A673 (cell line): ENCODE data around the gene MYEOV. TPM values are rescaled to one million over a fixed set of nuclear protein-coding genes. Genes with fewer than 3 reads are reported as not detected.

Experiments
- BruUV-seq: library from RNA; stranded (reverse); fragments of 400-500 nt; replicated peaks from 2 replicates; lab custom pipeline; 2021; lab: Mats Ljungman, UMichigan
- CTCF ChIA-PET: fragments of 300-600 bp; sonication (Branson Sonifier 250); formaldehyde crosslinking; loops from one replicate; lab custom pipeline; 2022; ENCODE audit warnings: antibody characterized with exemption; lab: Charles Lee
- POLR2A ChIA-PET: fragments of 300-600 bp; sonication (Branson Sonifier 250); formaldehyde crosslinking; loops from one replicate; lab custom pipeline; 2022; ENCODE audit warnings: antibody characterized with exemption; ENCODE audit not compliant: low non-redundant PET; lab: Charles Lee
- DNase-seq: peaks from one replicate; pipeline ENCODE4 v3.0.0-alpha.2; 2015; ENCODE audit warnings: low spot score
- H3K27ac ChIP-seq: fragments of 200-600 bp; sonication (generic); 2 replicates; pipeline ENCODE4 v1.5.1; 2016; ENCODE audit warnings: mixed run types, low read depth, mild to moderate bottlenecking, mixed read lengths, antibody characterized with exemption, low read length; ENCODE audit not compliant: poor library complexity, severe bottlenecking
- H3K27me3 ChIP-seq: fragments of 200-600 bp; sonication (generic); replicated peaks from 2 replicates; pipeline ENCODE4 v1.6.1; 2017; ENCODE audit warnings: mixed run types, low read depth, mild to moderate bottlenecking, mixed read lengths, antibody characterized with exemption, low read length; ENCODE audit not compliant: insufficient read depth, poor library complexity
- H3K36me3 ChIP-seq: fragments of 200-600 bp; sonication (generic); 2 replicates; pipeline ENCODE4 v1.6.1; 2016; ENCODE audit warnings: mixed run types, mild to moderate bottlenecking, mixed read lengths, antibody characterized with exemption, low read length; ENCODE audit not compliant: insufficient read depth, poor library complexity, severe bottlenecking
- H3K4me1 ChIP-seq: fragments of 200-600 bp; sonication (generic); 2 replicates; pipeline ENCODE4 v1.6.1; 2017; ENCODE audit warnings: mixed run types, mild to moderate bottlenecking, mixed read lengths, antibody characterized with exemption, low read length; ENCODE audit not compliant: insufficient read depth, poor library complexity, severe bottlenecking
- H3K4me3 ChIP-seq: fragments of 200-600 bp; sonication (generic); 2 replicates; pipeline ENCODE4 v1.5.1; 2016; ENCODE audit warnings: low read depth, mixed run types, mild to moderate bottlenecking, mixed read lengths, low read length; ENCODE audit not compliant: poor library complexity, severe bottlenecking
- H3K9me3 ChIP-seq: fragments of 200-600 bp; sonication (generic); 2 replicates; pipeline ENCODE4 v1.6.1; 2016; ENCODE audit warnings: mixed run types, low read depth, mild to moderate bottlenecking, mixed read lengths, antibody characterized with exemption, low read length; ENCODE audit not compliant: poor library complexity, severe bottlenecking
- CTCF ChIP-seq: fragments of 300-800, 200-600 bp; sonication (generic); conservative IDR thresholded peaks from 2 replicates; pipeline ENCODE4 v1.5.1; 2017; ENCODE audit warnings: low read depth, mild to moderate bottlenecking, antibody characterized with exemption, low read length, moderate library complexity, mixed read lengths
- EZH2 ChIP-seq: fragments of 200-600 bp; sonication (generic); IDR thresholded peaks from 2 replicates; pipeline ENCODE4 v1.6.1; 2017; ENCODE audit warnings: borderline replicate concordance, low read depth, mild to moderate bottlenecking, mixed read lengths, antibody characterized with exemption, low read length; ENCODE audit not compliant: poor library complexity, severe bottlenecking
- intact Hi-C: fragments of 100-400 bp; cut with micrococcal nuclease; formaldehyde crosslinking; loops from one replicate; pipeline ENCODE4 v1.10.0; 2022; ENCODE audit not compliant: unreplicated experiment
- total RNA-seq: library from RNA; stranded (reverse); gene quantifications from 2 replicates; pipeline ENCODE4 v1.2.3, GENCODE V29; 2021

The MYEOV gene
- total RNA-seq, 1 experiment from 2014 or later, result 174 TPM

- Histone ChIP-seq H3K4me1 (peaks cover 43% of the 10 kb centered on the region), H3K36me3 (peaks cover 45% of the 10 kb centered on the region), H3K27me3 (no peaks in the 10 kb centered on the region), H3K4me3 (no peak overlapping the region), H3K9me3 (no peaks in the 10 kb centered on the region), H3K27ac (peak overlapping the region; percentile 86)
- TF ChIP-seq EZH2 (no peak), CTCF (no peak)
- ChIA-PET POLR2A (interaction anchor here (0.5 kb wide), 1 partner anchor 347 kb away, joined by 3 read pairs; no protein-coding TSS in a partner anchor), CTCF (no interaction called here)
- DNase-seq, result no peak
- BruUV-seq, result no TSS peak
- intact Hi-C loops, result no loop called here
These were observed 28.0 kb downstream of the MYEOV start for GRCh38 chr11:69321877-69322361.

GRCh38 chr11:69325446-69325845 is 31.5 kb downstream of the MYEOV start:
- no TSS peak for BruUV-seq
- DNase-seq, result no peak
- H3K27me3 ChIP-seq, result no peaks in the 10 kb centered on the region
- ChIA-PET POLR2A (interaction anchor here (0.8 kb wide), 1 partner anchor 21 kb away, joined by 3 read pairs; no protein-coding TSS in a partner anchor), CTCF (no interaction called here)
- H3K27ac ChIP-seq, result peak overlapping the region; percentile 31
- peaks cover 25% of the 10 kb centered on the region for H3K36me3 ChIP-seq
- H3K4me1 ChIP-seq, result peaks cover 15% of the 10 kb centered on the region
- intact Hi-C loops, result no loop called here
- H3K4me3 ChIP-seq, result no peak overlapping the region
- TF ChIP-seq CTCF (no peak), EZH2 (no peak)
- H3K9me3 ChIP-seq, result no peaks in the 10 kb centered on the region

GRCh38 chr11:69326622-69327219 is 32.8 kb downstream of the MYEOV start:
- ChIA-PET POLR2A (no interaction called here), CTCF (no interaction called here)
- Histone ChIP-seq H3K27ac (peak overlapping the region; percentile 1), H3K4me1 (peaks cover 9% of the 10 kb centered on the region), H3K36me3 (peaks cover 12% of the 10 kb centered on the region), H3K9me3 (peaks cover 4% of the 10 kb centered on the region), H3K4me3 (no peak overlapping the region), H3K27me3 (no peaks in the 10 kb centered on the region)
- intact Hi-C loops, result no loop called here
- DNase-seq, result no peak
- BruUV-seq, result no TSS peak
- no peak for TF ChIP-seq CTCF
- no peak for TF ChIP-seq EZH2
